GM12872 (cell line): Measurements from ENCODE around the gene MET.

Experiments
- CTCF ChIP-seq: IDR thresholded peaks from 3 replicates; pipeline ENCODE4 v1.5.1; 2011; ENCODE audit warnings: low read depth, mild to moderate bottlenecking, low read length, moderate library complexity; ENCODE audit not compliant: insufficient read depth

MET gene

GRCh38 chr7:116679500-116679899 lies 7.5 kb downstream of the MET start:
- TF ChIP-seq CTCF = no peak

- TF ChIP-seq CTCF = no peak
Measured at GRCh38 chr7:116683786-116684185, 11.8 kb downstream of the MET start.

GRCh38 chr7:116686033-116686432 lies 14.0 kb downstream of the MET start:
- no peak for TF ChIP-seq CTCF

GRCh38 chr7:116686812-116687419 lies 14.9 kb downstream of the MET start:
- TF ChIP-seq CTCF = no peak

- TF ChIP-seq CTCF = no peak
Measured at GRCh38 chr7:116687801-116688201, 15.8 kb downstream of the MET start.

GRCh38 chr7:116689790-116690259 lies 17.8 kb downstream of the MET start:
- no peak for TF ChIP-seq CTCF

GRCh38 chr7:116691664-116692063 lies 19.7 kb downstream of the MET start:
- TF ChIP-seq CTCF = no peak
